Stimulated activated effector memory CD8-positive, alpha-beta T cell treated with anti-CD3 and anti-CD28 coated beads, Interleukin-12 subunit alpha, Interleukin-12 subunit beta, amount 100 ng/mL, for 72 hours (primary cell): ENCODE data around the gene PRKCQ.

Experiments used
- ATAC-seq: fragments of 150-1000 bp; cut with Tn5 transposase; 2 replicates; pipeline ENCODE4 v1.10.0; 2021
- DNase-seq, 2 donors: peaks; one replicate each; pipeline ENCODE4 v3.0.0; 2021 to 2022; ENCODE audit warnings: low spot score in 2 of 2
- H3K27ac Mint-ChIP-seq: one replicate; pipeline ENCODE4 v1.8.0; 2022; ENCODE audit warnings: mild to moderate bottlenecking, mixed read lengths
- H3K36me3 Mint-ChIP-seq: one replicate; pipeline ENCODE4 v1.8.0; 2022; ENCODE audit warnings: mild to moderate bottlenecking, mixed read lengths
- H3K4me1 Mint-ChIP-seq: one replicate; pipeline ENCODE4 v1.8.0; 2022; ENCODE audit warnings: mixed read lengths
- H3K4me3 Mint-ChIP-seq: one replicate; pipeline ENCODE4 v1.8.0; 2022; ENCODE audit warnings: mild to moderate bottlenecking, mixed read lengths
- H3K9me3 Mint-ChIP-seq: one replicate; pipeline ENCODE4 v1.8.0; 2022; ENCODE audit warnings: mixed read lengths

Gene PRKCQ

DNA sequence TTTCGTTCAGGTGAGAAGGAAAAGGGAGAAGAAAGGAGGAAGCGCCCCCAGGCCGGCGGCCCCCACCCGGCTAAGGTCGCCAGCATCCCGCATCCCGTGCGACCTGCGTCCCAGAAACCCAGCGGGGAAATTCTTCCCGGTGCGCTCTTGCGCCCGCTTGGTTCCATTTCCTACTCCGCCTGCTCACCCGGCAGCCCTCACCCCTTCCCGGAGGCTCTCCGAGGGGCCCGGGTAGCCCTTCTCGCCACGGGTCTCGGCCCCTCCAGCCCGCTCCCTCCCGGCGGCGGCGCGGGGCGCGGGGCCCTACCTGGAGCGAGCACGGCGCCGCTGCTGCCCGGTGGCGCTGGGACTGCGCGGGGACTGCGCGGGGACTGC lies at the start of gene PRKCQ:
PRKCQ (minus strand) TSS at position 373 of the 375 bp plus-strand sequence. CDS start 65,141 bp downstream, outside the sequence.
- peak within 1 kb of the TSS; percentile 92 for H3K4me3 Mint-ChIP-seq
- peak within 1 kb of the TSS; percentile 89 for H3K27ac Mint-ChIP-seq
- H3K4me1 Mint-ChIP-seq = peaks cover 63% of the 10 kb centered on the region
- ATAC-seq = no peak
- peaks cover 80% of the 10 kb centered on the region for H3K36me3 Mint-ChIP-seq
- peak in 1 of 2 donors; percentile 85 for DNase-seq
- peaks cover 2% of the 10 kb centered on the region for H3K9me3 Mint-ChIP-seq

DNA sequence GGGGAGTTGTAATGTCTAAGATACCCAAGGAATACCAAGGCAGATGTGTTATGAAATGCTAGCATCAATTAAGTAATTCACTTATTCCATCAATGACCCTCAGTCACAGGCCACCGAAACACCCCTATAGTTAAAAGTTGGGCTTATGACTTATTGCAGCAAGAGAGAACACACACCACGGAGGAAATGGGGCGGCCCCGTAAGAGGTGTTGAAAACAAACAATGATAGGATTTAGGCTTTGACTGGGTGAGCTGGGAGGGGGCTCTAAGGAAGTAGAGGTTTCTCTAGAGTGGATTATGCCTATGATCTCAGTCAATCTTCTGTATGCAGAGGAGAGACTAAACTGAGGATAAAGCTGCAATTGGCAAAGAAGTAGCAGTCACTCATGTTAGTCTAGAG lies 45.4 kb upstream of the PRKCQ start:
- H3K4me3 Mint-ChIP-seq = no peak overlapping the region
- no peaks in the 10 kb centered on the region for H3K9me3 Mint-ChIP-seq
- DNase-seq (no peak), ATAC-seq (peak; percentile 72)
- H3K27ac Mint-ChIP-seq = no peak overlapping the region
- peaks cover 24% of the 10 kb centered on the region for H3K4me1 Mint-ChIP-seq
- H3K36me3 Mint-ChIP-seq = no peaks in the 10 kb centered on the region

DNA sequence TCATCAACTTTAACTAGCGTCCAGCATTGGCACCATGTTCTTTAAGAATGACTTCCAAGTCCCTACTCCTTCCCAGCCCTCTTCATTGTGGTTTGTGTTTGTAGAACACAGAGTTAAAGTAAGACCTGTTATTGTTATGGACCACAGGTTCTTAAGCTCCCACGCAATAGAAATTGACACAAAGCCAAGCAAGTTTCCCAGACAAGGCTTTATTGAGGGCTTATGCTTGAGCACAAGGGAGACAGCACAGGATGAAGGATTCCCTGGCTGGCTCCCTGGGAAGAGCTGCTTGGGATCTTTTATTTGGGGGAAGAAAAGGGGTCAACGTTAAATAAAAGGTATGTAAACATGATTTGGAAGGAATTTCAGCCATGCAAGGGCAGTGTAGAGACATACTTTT lies 44.3 kb upstream of the PRKCQ start:
- ATAC-seq = no peak
- no peaks in the 10 kb centered on the region for H3K36me3 Mint-ChIP-seq
- DNase-seq = no peak
- H3K9me3 Mint-ChIP-seq = no peaks in the 10 kb centered on the region
- no peak overlapping the region for H3K27ac Mint-ChIP-seq
- H3K4me3 Mint-ChIP-seq = no peak overlapping the region
- peaks cover 24% of the 10 kb centered on the region for H3K4me1 Mint-ChIP-seq

- DNase-seq (no peak), ATAC-seq (no peak)
- Mint-ChIP-seq H3K36me3 (no peaks in the 10 kb centered on the region), H3K9me3 (no peaks in the 10 kb centered on the region), H3K4me3 (no peak overlapping the region), H3K4me1 (peaks cover 31% of the 10 kb centered on the region), H3K27ac (peak overlapping the region; percentile 9)
Observed at GRCh38 chr10:6622921-6623320, 42.8 kb upstream of the PRKCQ start.

DNA sequence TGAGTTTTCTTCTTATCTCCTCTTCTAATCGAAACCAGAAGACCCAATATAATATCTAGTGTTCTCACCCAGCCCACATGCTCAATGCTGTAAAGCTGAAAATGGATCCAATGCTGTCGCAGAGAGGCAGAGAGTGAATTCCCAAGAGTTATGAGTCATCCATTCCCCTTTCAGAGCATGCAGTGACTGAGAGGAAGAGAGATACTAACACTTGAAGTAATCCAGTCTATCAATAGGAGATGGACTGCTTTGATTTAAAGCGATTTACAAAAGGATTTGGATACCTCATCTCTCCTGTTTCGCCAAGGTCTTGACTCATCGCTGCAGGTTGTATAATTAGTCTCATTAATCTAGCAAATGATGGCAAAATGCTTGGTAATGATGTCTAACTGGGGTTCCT lies 41.5 kb upstream of the PRKCQ start:
- H3K4me1 Mint-ChIP-seq = peaks cover 42% of the 10 kb centered on the region
- H3K36me3 Mint-ChIP-seq = no peaks in the 10 kb centered on the region
- no peaks in the 10 kb centered on the region for H3K9me3 Mint-ChIP-seq

DNA sequence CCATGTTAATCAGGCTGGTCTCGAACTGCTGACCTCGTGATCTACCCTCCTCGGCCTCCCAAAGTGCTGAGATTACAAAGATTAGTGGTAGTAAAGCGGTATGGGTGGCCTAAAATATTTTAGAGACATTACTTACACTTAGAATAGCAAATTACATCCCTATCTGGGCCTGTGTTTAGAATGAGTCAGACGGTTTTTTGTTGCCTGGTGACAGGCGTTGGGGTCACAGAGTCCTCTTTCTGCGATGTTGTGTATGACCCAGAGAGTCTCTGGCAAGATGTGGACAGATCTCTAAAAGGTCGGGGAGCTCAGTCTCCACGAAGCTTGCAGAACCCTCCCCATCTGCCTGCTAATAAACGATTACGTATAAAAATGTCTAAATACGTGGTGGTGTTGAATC lies 39.6 kb upstream of the PRKCQ start:
- DNase-seq = no peak
- H3K4me3 Mint-ChIP-seq = no peak overlapping the region
- no peak overlapping the region for H3K27ac Mint-ChIP-seq
- no peaks in the 10 kb centered on the region for H3K9me3 Mint-ChIP-seq
- ATAC-seq = no peak
- no peaks in the 10 kb centered on the region for H3K36me3 Mint-ChIP-seq
- peaks cover 42% of the 10 kb centered on the region for H3K4me1 Mint-ChIP-seq

More for the DNA sequence above, 41.5 kb upstream of the PRKCQ start:
- no peak overlapping the region for H3K27ac Mint-ChIP-seq
- DNase-seq (no peak), ATAC-seq (peak; percentile 45)
- H3K4me3 Mint-ChIP-seq = no peak overlapping the region

GRCh38 chr10:6618340-6618739 lies 38.3 kb upstream of the PRKCQ start:
- peaks cover 4% of the 10 kb centered on the region for H3K9me3 Mint-ChIP-seq
- H3K4me3 Mint-ChIP-seq = no peak overlapping the region
- H3K36me3 Mint-ChIP-seq = no peaks in the 10 kb centered on the region
- H3K4me1 Mint-ChIP-seq = peaks cover 45% of the 10 kb centered on the region
- no peak overlapping the region for H3K27ac Mint-ChIP-seq
- DNase-seq (no peak), ATAC-seq (no peak)

DNA sequence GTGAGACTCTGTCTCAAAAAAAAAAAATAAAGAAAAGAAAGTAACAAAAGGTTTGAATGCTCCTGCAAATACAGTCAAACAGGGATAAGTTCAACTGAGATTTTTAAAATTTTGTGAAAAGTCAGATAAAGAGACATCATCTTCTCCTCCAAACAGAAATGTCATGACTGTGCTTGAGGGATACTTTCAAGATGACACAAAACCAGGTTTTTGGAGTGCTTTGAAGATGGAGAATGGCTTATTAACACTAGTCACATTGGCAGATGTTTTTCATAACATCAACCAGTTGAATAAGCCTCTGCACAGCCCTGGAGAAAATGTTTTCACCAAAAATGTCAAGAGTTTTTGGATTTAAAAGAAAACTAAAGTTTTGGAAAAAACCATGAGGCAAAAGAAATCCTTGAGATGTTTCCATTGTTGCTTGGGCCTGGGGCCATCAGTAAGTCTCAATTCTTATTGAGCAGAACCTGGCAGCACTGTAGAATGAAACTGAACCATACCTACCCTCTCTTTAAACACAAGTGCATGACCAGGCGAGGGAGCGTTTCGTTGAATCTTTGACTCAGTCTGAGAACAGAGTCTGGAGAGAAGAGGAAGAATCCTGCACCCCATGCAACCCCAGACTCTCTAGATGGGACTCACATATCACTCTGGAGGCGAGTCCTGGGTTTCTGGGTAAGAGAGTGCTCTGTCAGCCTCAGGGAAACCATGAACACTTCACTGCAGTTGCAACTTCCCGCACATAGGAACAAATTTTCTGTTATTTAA lies 37.4 kb upstream of the PRKCQ start:
- H3K9me3 Mint-ChIP-seq = peaks cover 4% of the 10 kb centered on the region
- peak overlapping the region; percentile 43 for H3K27ac Mint-ChIP-seq

GRCh38 chr10:6615971-6616370 lies 35.9 kb upstream of the PRKCQ start:
- Mint-ChIP-seq H3K4me3 (peak overlapping the region; percentile 30), H3K36me3 (peaks cover 6% of the 10 kb centered on the region), H3K4me1 (peaks cover 61% of the 10 kb centered on the region)

More for the DNA sequence above, 37.4 kb upstream of the PRKCQ start:
- Mint-ChIP-seq H3K4me3 (no peak overlapping the region), H3K4me1 (peaks cover 53% of the 10 kb centered on the region), H3K36me3 (peaks cover 2% of the 10 kb centered on the region)
- no peak for ATAC-seq
- no peak for DNase-seq

DNA sequence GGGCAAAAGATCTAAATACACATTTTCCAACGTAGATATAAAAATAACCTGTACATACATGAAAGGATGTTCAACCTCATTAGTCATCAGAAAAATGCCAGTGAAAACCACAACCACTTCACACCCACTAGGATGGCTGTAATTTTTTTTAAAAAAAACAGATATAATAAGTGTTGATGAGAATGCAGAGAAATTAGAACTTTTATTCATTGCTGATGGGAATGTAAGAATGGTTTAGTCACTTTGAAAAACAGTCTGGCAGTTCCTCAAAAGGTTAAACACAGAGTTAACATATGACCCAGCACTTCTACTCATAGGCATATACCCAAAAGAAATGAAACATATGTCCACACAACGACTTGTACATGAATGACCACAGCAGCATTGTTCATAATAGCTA lies 32.3 kb upstream of the PRKCQ start:
- H3K4me3 Mint-ChIP-seq = peak overlapping the region; percentile 43
- DNase-seq = no peak
- peak overlapping the region; percentile 72 for H3K27ac Mint-ChIP-seq
- ATAC-seq = peak; percentile 84
- peaks cover 4% of the 10 kb centered on the region for H3K9me3 Mint-ChIP-seq
- peaks cover 83% of the 10 kb centered on the region for H3K4me1 Mint-ChIP-seq
- H3K36me3 Mint-ChIP-seq = peaks cover 10% of the 10 kb centered on the region

More at GRCh38 chr10:6615971-6616370, 35.9 kb upstream of the PRKCQ start:
- ATAC-seq (peak; percentile 46), DNase-seq (no peak)
- Mint-ChIP-seq H3K27ac (peak overlapping the region; percentile 74), H3K9me3 (peaks cover 4% of the 10 kb centered on the region)

- Mint-ChIP-seq H3K4me1 (peaks cover 87% of the 10 kb centered on the region), H3K9me3 (peaks cover 4% of the 10 kb centered on the region), H3K4me3 (no peak overlapping the region), H3K27ac (peak overlapping the region; percentile 20), H3K36me3 (peaks cover 11% of the 10 kb centered on the region)
- no peak for ATAC-seq
- no peak for DNase-seq
Observed at GRCh38 chr10:6610647-6611046, 30.6 kb upstream of the PRKCQ start.

GRCh38 chr10:6609625-6610024 lies 29.5 kb upstream of the PRKCQ start:
- Mint-ChIP-seq H3K36me3 (peaks cover 11% of the 10 kb centered on the region), H3K9me3 (peaks cover 4% of the 10 kb centered on the region)
- DNase-seq = no peak

DNA sequence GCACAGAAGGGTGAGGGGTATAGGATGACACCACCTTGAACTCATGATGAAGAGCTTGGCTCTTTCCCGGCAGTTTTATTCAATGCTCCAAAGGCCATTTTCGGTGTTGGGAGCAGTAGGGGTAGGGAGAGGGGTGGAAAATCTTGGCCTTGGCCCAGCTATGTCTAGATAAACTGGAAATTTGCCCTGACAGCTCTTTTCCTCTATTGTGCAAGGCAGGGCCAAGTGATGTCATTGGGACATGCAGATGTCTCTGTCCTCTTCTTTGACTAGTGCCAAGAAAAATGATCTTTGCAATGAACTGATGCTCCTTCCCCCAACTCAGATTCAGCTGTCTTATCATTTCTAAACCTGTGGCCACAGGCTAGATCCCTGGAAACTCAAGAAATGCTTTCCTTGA lies 27.7 kb upstream of the PRKCQ start:
- ATAC-seq (no peak), DNase-seq (no peak)
- Mint-ChIP-seq H3K36me3 (peaks cover 11% of the 10 kb centered on the region), H3K4me1 (peaks cover 68% of the 10 kb centered on the region), H3K27ac (peak overlapping the region; percentile 90), H3K9me3 (no peaks in the 10 kb centered on the region), H3K4me3 (peak overlapping the region; percentile 51)

More at GRCh38 chr10:6609625-6610024, 29.5 kb upstream of the PRKCQ start:
- Mint-ChIP-seq H3K27ac (peak overlapping the region; percentile 20), H3K4me1 (peaks cover 81% of the 10 kb centered on the region), H3K4me3 (no peak overlapping the region)
- ATAC-seq = no peak

GRCh38 chr10:6607182-6607581 lies 27.1 kb upstream of the PRKCQ start:
- DNase-seq (peak in 1 of 2 donors; percentile 63), ATAC-seq (peak; percentile 99)
- Mint-ChIP-seq H3K4me3 (peak overlapping the region; percentile 51), H3K9me3 (no peaks in the 10 kb centered on the region), H3K4me1 (peaks cover 65% of the 10 kb centered on the region), H3K36me3 (peaks cover 5% of the 10 kb centered on the region), H3K27ac (peak overlapping the region; percentile 90)

- Mint-ChIP-seq H3K4me1 (peaks cover 66% of the 10 kb centered on the region), H3K27ac (no peak overlapping the region), H3K36me3 (peaks cover 20% of the 10 kb centered on the region), H3K9me3 (peaks cover 4% of the 10 kb centered on the region), H3K4me3 (no peak overlapping the region)
- DNase-seq (no peak), ATAC-seq (no peak)
Observed at GRCh38 chr10:6603142-6604125, 23.4 kb upstream of the PRKCQ start.
